ENCODE measurements around the gene TESMIN. TPM values are rescaled to one million over a fixed set of nuclear protein-coding genes. Genes with fewer than 3 reads are reported as not detected.

TESMIN gene
- total RNA-seq, 2 donors from 2014 or later, result 0.47 to 0.78 TPM

GRCh38 chr11:68658097-68658496, 93.2 kb downstream of the TESMIN start:
- no peak for TF ChIP-seq CTCF (IDR thresholded peaks at IDR 0.05)
- H3K27ac ChIP-seq, result no peak overlapping the region
- H3K27me3 ChIP-seq, result no peaks in the 10 kb centered on the region
- peaks cover 0 to 7% of the 10 kb centered on the region in 2 donors for H3K4me1 ChIP-seq
- H3K36me3 ChIP-seq, result no peaks in the 10 kb centered on the region
- DNase-seq (ENCODE audit: low spot score), result no peak
- H3K9me3 ChIP-seq, result peaks cover 0 to 13% of the 10 kb centered on the region in 2 donors
- no peak overlapping the region for H3K4me3 ChIP-seq

Other genes starting within 250 kb of the TESMIN start
- gene GAL, start 67.0 kb downstream of the TESMIN start, total RNA-seq, result not detected
- 10 to 100 TPM; 53.1 to 56.3 TPM for gene CPT1A, start 90.4 kb upstream of the TESMIN start, total RNA-seq
- gene MRPL21, start 152.3 kb upstream of the TESMIN start, total RNA-seq, result 10 to 100 TPM; 63.2 to 87.3 TPM
- 1 to 10 TPM; 8.5 to 8.8 TPM for gene IGHMBP2, start 152.4 kb upstream of the TESMIN start, total RNA-seq
- gene MRGPRD, start 229.5 kb upstream of the TESMIN start, total RNA-seq, result not detected